LoVo (cell line): Measurements from ENCODE around the gene STRN4.
A peak's percentile ranks its signal among the peaks of the same experiment; 100 is the strongest.

Source experiments
- DNase-seq: peaks from one replicate; pipeline ENCODE4 v3.0.0-alpha.2; 2016; ENCODE audit warnings: low spot score

STRN4 gene

DNA sequence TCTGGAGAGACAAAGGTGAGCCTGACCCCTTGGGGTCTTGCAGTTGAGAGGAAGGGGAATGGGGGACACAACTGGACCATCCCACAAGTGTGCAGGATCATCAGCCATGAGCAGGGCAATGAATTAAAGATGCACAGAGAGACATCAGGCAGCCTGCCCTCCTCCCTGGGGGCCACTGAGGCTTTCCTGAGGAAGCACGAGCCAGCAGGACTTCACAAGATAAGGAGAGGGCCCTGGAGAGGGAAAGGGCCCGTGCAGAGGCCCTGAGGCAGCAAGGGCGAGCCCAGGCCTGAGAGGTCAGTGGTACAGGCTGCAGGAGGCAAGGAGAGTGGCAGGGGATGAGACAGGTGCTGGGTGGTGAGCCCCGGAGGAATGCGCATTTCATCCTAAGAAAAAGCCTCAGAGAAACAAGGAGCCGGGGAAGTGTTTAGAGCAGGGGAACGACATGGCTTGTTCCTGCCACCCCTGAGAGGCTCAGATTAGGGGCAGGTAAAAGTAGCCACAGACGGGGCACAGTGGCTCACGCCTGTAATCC lies 20.3 kb downstream of the STRN4 start:
- DNase-seq, result no peak

- DNase-seq, result no peak
These were observed 21.0 kb downstream of the STRN4 start for GRCh38 chr19:46725036-46725820.

- DNase-seq, result no peak
These were observed 21.8 kb downstream of the STRN4 start for GRCh38 chr19:46724468-46724867.

DNA sequence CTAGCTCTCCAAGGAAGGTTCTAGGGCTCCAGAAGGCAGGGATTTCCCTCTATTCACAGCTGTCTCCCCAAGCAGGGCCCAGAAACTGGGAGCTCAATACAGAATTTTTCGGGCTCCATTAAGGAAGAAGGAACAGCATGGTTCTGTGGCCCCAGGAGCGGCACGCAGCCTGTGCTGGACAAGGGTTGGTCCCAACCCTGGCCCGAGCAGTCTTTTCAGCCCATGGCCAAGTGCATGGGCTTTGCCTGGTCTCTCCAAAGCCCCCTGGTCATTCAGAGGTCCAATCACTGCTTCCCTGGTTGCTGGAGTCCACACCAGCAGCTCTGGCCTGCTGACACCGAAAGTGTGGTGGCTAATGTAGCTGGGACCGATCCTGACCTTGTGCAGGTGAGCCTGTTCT lies 22.8 kb downstream of the STRN4 start:
- no peak for DNase-seq

DNA sequence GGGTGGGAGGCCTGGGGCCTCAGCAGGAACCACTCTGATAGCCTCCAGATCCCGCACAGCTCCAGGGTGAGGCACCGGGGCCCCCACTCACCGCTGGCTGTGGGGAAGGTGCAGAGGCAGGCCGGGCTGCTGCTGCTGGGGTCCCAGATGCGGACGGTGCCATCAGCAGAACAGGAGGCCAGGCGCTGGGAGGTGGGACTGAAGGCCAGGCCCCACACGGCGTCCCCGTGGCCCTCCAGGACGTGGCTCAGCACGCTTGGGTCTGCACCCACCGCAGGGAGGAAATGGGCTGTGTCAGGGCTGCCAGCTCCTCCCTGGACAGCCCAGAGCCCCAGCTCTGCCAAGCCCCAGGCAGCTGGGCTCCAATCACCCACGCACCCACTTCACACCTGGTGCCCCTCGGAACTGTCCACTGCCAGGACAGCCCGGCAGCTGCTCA lies 23.2 kb downstream of the STRN4 start:
- DNase-seq, result no peak

DNA sequence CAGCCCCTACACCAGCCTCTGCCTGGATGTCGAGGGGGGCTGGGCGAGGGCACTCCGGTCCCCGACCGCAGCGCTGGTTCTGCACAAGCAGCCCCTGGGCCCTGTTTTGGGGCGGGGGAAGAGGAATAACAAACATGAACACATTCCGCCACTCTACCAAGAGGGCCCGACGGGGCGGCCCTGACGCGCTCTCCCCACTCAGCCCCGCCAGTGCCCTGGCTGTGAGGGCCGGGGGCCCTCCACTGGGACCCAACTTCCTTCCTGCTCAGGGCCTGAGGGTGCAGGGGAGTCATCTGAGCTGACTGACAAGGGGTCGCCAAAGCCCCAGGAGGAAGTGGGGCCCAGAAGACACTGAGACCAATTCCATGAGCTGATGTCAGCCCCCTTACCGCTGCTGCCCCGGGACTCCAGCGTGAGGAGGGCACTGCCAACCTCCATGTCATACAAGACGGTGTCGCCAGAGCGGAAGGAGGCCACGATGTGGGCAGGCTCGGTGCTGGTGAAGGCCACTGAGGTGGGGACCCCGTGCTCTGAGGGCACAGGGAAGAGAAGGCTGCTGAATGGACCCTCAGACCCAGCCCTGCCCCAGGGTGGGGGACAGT lies 23.7 kb downstream of the STRN4 start:
- DNase-seq, result no peak

GRCh38 chr19:46722004-46722380 lies 24.3 kb downstream of the STRN4 start:
- DNase-seq, result no peak

- DNase-seq, result no peak
These were observed 24.8 kb downstream of the STRN4 start for GRCh38 chr19:46721269-46722003.

DNA sequence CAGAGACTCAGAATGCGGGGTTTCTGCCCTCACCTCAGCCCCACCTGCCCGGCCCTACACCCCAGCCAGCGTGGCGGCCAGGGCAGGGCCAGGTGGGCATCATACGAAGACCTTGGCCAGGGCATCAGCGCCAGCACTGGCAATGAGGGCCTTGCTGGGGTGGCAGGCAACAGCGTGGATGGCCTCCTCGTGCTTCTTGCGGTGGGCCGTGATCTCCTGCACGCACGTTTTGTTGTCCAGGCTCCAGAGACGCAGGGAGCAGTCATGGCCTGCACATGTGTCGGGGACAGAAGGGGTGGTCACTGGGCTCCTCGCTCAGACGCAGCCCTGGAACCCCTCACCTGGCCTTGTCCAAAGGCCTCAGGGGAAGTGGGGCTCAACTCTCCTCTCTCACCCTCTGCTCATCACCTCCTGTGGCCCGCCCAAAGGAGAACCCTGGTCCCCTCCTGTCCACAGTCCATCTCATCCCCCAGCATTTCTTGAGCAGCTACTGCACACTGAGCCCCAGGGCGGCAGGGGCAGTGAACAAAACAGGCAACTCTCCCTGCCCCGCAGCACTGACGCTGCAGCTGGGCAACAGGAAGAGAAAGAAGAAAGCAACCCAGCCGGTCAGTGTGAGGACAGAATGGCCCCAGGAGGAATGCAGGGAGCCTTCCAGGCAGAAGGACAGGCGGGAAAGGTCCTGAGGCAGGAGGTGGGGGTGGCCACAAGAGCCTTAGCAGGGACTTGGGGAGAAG lies 25.6 kb downstream of the STRN4 start:
- no peak for DNase-seq

DNA sequence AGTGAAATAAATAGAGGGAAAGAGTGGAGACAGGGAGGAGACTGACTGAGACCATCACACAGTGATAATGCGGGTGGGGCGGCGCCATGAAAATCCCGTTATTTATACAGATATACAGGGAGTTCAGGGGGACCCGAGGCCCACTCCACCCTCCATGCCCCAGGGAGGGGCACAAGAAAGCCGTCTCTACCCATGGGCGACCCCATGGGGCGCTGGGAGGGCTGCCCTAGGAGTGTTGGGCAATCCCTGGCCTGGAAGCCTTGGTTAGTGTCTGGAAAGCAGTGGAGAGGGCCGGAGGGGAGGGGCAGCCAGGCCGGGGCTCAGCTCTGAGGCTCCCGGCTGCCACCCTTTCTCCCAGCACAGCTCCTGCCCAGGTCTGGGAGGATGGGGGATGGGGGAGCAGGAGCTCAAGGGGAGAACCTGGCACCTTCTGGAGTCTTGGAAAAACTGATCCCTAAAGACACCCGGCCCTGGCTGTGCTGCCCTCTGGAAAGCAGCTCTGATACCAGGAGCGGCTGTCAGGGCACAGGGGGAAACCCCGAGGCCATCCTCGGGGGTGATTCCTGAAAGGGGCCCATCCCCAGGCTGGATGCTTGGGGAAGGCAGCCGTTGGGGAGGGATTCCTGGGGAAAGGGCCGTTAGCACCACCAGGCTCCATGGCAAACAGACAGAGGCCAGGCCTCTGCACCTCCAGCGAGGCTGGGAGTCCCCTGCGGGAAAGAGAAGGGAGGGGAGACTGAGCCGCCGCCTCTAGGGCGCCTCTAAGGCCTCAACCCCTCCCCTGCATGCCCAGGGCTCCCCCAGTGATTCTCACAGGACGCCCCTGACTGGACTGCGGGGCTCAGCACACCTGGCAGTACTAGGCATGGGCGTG lies 26.4 kb downstream of the STRN4 start:
- no peak for DNase-seq

GRCh38 chr19:46718934-46719622 lies 27.2 kb downstream of the STRN4 start:
- DNase-seq, result no peak

GRCh38 chr19:46718157-46718933 lies 27.9 kb downstream of the STRN4 start:
- peak; percentile 40 for DNase-seq

- no peak for DNase-seq
These were observed 28.5 kb downstream of the STRN4 start for GRCh38 chr19:46717716-46718143.

GRCh38 chr19:46717034-46717715 lies 29.1 kb downstream of the STRN4 start, which contains the start of gene PRKD2:
TSS of gene PRKD2 (minus strand) at chr19:46717114. CDS start at chr19:46716370, 744 bp downstream.
- peak; percentile 80 for DNase-seq

DNA sequence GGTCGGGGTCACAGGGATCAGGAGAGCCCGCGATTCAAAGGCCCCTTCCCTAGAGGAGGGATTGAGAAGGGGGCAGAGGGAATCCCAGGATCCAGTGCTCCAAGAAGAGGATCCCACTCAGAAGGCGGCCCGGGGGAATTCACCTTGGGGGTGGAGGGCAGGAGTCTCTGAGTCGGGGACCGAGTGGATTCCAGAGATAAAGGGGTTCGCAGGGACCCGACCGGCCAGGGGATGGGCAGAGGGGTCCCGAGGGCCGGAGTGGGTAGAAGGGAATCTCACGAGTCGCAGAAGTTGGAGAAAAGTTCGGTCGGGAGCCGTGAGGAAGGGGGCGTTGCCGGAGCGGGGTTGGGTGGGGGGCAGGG lies 29.6 kb downstream of the STRN4 start:
- DNase-seq, result no peak

DNA sequence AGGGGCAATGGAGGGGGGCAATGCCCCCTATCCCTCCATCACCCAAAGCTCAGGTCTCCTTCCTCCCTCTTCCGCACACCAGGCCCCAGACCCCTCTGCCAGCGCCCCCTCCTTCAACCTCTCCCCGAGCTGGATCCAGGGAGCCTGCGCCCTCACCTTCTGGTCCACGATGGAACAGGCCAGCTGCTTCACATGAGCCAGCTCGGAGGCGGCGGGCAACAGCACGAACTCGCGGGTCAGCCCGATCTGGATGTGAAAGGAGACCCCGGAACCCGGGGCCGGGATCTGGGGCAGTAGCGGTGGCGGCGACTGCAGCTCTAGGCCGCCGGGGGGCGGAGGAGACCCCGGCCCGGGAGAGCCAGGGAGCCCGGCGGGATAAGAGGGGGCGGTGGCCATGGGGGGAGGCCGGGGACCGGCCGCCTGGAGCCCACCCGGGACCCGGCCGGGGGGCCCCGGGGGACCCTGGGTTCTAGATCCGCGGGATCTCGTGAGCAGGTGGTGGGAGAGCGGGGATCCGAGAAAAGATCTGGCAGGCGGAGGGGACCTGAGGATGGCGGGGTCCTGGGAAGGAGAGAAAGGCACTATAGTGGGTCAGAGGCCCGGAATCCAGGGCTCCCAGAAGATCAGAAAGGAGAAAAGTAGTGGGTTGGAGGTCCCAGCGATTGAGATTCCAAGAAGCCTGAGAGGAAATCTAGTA lies 30.1 kb downstream of the STRN4 start:
- DNase-seq, result peak; percentile 11

DNA sequence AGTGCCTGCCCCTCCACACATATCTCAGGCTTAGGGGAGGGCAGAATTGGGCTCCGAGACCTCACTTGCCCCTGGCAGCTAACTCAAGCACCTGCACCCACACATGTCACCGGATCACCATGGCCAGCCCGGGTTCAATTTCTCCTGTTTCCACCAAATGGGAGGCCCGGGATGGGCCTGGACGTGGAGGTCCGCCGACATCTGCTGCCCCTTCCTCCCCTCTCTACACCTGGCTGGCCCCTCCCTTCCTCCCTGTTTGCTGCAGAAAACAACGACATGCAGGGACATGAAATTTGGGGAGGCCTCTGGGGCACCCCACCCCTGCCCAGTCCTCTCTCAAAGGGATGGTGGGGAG lies 30.7 kb downstream of the STRN4 start:
- no peak for DNase-seq

DNA sequence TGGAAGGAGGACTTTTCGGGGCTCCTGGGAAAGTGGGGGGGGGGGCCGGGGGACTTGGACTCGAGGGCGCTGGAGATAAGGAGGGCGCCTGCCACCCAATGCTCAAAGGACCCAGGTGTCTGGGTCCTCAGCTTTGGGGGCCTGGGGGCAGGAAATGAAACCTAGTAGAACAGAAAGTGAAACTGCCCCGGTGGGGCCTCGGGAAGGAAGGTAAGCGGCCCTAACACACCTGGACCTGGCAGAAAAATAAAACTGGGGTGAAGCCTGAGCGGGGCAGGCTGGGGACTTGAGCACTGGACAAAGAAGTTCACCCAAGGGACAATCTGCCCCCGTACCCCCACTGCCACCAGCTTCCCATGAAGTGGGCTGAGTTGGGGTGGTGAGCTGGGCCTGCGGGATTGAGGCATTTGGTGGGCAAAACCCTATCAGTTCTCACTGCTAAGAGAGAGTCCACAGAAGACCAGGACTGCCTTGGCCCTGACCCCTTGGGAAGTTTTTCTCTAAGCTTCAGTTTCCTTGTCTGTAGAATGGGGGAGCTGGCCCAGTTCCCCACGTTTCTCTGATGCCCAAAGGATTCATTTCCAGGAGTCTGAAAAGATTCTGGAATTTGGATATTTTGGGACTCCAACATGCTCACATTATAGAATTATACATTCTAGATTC lies 31.7 kb downstream of the STRN4 start:
- DNase-seq, result no peak
